IgD-negative memory B cell (primary cell): ENCODE results near the gene PDE7B. TPM values are rescaled to one million over a fixed set of nuclear protein-coding genes. Genes with fewer than 3 reads are reported as not detected.
"Not testable (repeated sequence)": the region's sequence is repeated elsewhere in the genome, so short reads cannot be mapped to it uniquely, and the experiment has no call there.

Experiments used
- H3K27ac Mint-ChIP-seq, 3 donors: one replicate each; pipeline ENCODE4 v1.8.0; 2020 to 2022; ENCODE audit warnings: mild to moderate bottlenecking in 3 of 3, mixed read lengths in 3 of 3, moderate library complexity in 1 of 3
- H3K27me3 Mint-ChIP-seq: one replicate; pipeline ENCODE4 v1.8.0; 2021; ENCODE audit warnings: mixed read lengths
- H3K36me3 Mint-ChIP-seq: one replicate; pipeline ENCODE4 v1.8.0; 2020; ENCODE audit warnings: mild to moderate bottlenecking, mixed read lengths
- H3K4me1 Mint-ChIP-seq, 3 donors: one replicate each; pipeline ENCODE4 v1.8.0; 2020 to 2022; ENCODE audit warnings: mixed read lengths in 3 of 3, mild to moderate bottlenecking in 1 of 3
- H3K4me3 Mint-ChIP-seq, 4 donors: one replicate each; pipeline ENCODE4 v1.8.0; 2020 to 2022; ENCODE audit warnings: mild to moderate bottlenecking in 4 of 4, mixed read lengths in 4 of 4, moderate library complexity in 3 of 4
- H3K9me3 Mint-ChIP-seq, 3 donors: one replicate each; pipeline ENCODE4 v1.8.0; 2020 to 2021; ENCODE audit warnings: mixed read lengths in 3 of 3, mild to moderate bottlenecking in 1 of 3
- polyA plus RNA-seq: library from polyadenylated mRNA; unstranded; fragments of 300-500 nt; fragmentation: Illumina TruSeq; gene quantifications from one replicate; pipeline ENCODE4 v1.2.3, GENCODE V29; 2021

Gene PDE7B
- polyA plus RNA-seq, 1 donor from 2014 or later = 0.49 TPM

- not testable (repeated sequence) for H3K9me3 Mint-ChIP-seq, H3K4me1 Mint-ChIP-seq, H3K4me3 Mint-ChIP-seq, H3K36me3 Mint-ChIP-seq, H3K27me3 Mint-ChIP-seq
- H3K27ac Mint-ChIP-seq = peak overlapping the region in 1 of 3 donors; percentile 54
Measured at GRCh38 chr6:135864929-135865328, 13.4 kb downstream of the PDE7B start.

- Mint-ChIP-seq H3K4me1 (peaks cover 0 to 3% (median 0%) of the 10 kb centered on the region in 3 donors), H3K4me3 (no peak overlapping the region), H3K27ac (no peak overlapping the region), H3K36me3 (peaks cover 4% of the 10 kb centered on the region), H3K9me3 (peaks cover 0 to 4% (median 1%) of the 10 kb centered on the region in 3 donors), H3K27me3 (no peaks in the 10 kb centered on the region)
Measured at GRCh38 chr6:135866445-135867123, 15.1 kb downstream of the PDE7B start.

DNA sequence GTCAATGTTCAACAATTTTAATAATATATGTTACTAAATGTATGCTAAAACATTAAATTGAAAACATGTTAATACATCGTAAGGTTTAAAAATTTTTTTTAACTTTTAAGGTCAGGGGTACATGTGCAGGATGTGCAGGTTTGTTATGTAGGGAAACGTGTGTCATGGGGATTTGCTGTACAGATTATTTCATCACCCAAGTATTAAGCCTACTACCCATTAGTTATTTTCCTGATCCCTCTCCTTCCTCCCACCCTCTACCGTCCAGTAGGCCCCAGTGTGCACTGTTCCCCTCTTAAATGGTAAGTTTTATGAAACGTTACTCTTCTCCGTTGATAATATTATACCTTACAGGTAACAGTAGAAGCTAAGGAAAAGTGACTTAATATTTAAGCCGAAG is 15.8 kb downstream of the PDE7B start:
- peaks cover 0 to 4% (median 1%) of the 10 kb centered on the region in 3 donors for H3K9me3 Mint-ChIP-seq
- peaks cover 4% of the 10 kb centered on the region for H3K36me3 Mint-ChIP-seq
- H3K4me3 Mint-ChIP-seq = no peak overlapping the region
- H3K4me1 Mint-ChIP-seq = no peaks in the 10 kb centered on the region
- H3K27ac Mint-ChIP-seq = no peak overlapping the region
- no peaks in the 10 kb centered on the region for H3K27me3 Mint-ChIP-seq

- Mint-ChIP-seq H3K27me3 (no peaks in the 10 kb centered on the region), H3K4me3 (no peak overlapping the region), H3K9me3 (peaks cover 0 to 4% (median 1%) of the 10 kb centered on the region in 3 donors), H3K27ac (no peak overlapping the region), H3K36me3 (peaks cover 4% of the 10 kb centered on the region), H3K4me1 (no peaks in the 10 kb centered on the region)
Measured at GRCh38 chr6:135869857-135870256, 18.4 kb downstream of the PDE7B start.

DNA sequence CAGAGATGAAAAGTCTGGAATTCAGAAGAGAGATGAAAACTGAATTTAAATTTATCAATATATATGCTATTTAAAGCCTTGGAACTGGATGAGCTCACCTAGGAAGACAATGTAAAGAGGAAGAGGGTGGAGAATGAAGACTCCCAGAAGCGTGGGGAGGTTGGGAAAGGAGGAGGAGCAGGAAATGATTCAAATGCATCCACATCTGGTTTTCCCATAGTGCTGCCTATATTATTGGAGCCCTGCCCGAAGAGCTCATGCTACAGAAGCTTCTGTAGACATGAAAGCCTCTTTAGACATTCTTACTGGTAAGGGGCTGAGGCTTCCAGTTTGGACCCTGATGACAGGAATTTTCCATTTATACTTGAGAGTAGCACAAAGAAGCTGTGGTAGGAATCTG is 19.2 kb downstream of the PDE7B start:
- peaks cover 2% of the 10 kb centered on the region for H3K36me3 Mint-ChIP-seq
- no peaks in the 10 kb centered on the region for H3K27me3 Mint-ChIP-seq
- no peaks in the 10 kb centered on the region for H3K4me1 Mint-ChIP-seq
- H3K4me3 Mint-ChIP-seq = no peak overlapping the region
- no peak overlapping the region for H3K27ac Mint-ChIP-seq
- peaks cover 0 to 1% (median 0%) of the 10 kb centered on the region in 3 donors for H3K9me3 Mint-ChIP-seq

- H3K36me3 Mint-ChIP-seq = peaks cover 2% of the 10 kb centered on the region
- no peaks in the 10 kb centered on the region for H3K27me3 Mint-ChIP-seq
- H3K4me1 Mint-ChIP-seq = no peaks in the 10 kb centered on the region
- peaks cover 0 to 1% (median 0%) of the 10 kb centered on the region in 3 donors for H3K9me3 Mint-ChIP-seq
- H3K4me3 Mint-ChIP-seq = no peak overlapping the region
- H3K27ac Mint-ChIP-seq = no peak overlapping the region
Measured at GRCh38 chr6:135871296-135871695, 19.8 kb downstream of the PDE7B start.

GRCh38 chr6:135871878-135872277 is 20.4 kb downstream of the PDE7B start:
- peaks cover 0 to 1% (median 0%) of the 10 kb centered on the region in 3 donors for H3K9me3 Mint-ChIP-seq
- H3K4me1 Mint-ChIP-seq = no peaks in the 10 kb centered on the region
- no peak overlapping the region for H3K4me3 Mint-ChIP-seq
- H3K27me3 Mint-ChIP-seq = no peaks in the 10 kb centered on the region
- peaks cover 2% of the 10 kb centered on the region for H3K36me3 Mint-ChIP-seq
- no peak overlapping the region for H3K27ac Mint-ChIP-seq

- Mint-ChIP-seq H3K9me3 (no peaks in the 10 kb centered on the region), H3K4me1 (peaks cover 10 to 12% (median 10%) of the 10 kb centered on the region in 3 donors), H3K27me3 (no peaks in the 10 kb centered on the region), H3K27ac (no peak overlapping the region), H3K4me3 (no peak overlapping the region), H3K36me3 (no peaks in the 10 kb centered on the region)
Measured at GRCh38 chr6:135875446-135875845, 23.9 kb downstream of the PDE7B start.

DNA sequence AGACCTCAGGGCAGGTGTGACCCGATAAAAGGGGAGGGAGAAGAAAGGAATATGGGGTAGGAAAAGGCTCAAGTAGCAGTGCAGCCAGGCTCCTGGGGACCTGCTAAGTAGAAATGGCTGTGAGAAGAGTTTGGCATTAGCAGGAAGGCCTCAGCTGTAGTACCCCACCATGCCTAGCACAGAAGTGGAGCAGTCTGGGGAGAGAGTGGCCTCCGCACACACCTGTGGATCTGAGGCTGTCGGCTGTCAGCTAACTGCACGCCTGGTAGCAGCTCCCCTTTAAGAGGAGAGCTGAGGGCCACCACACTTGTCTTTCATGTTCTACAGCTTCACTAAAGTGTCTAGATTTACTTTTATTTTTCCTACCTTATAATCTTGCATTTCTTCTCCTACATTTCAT is 24.6 kb downstream of the PDE7B start:
- Mint-ChIP-seq H3K4me3 (no peak overlapping the region), H3K27me3 (no peaks in the 10 kb centered on the region), H3K9me3 (no peaks in the 10 kb centered on the region), H3K36me3 (no peaks in the 10 kb centered on the region), H3K4me1 (peaks cover 14 to 17% (median 16%) of the 10 kb centered on the region in 3 donors), H3K27ac (no peak overlapping the region)

GRCh38 chr6:135877666-135878065 is 26.2 kb downstream of the PDE7B start:
- H3K9me3 Mint-ChIP-seq = no peaks in the 10 kb centered on the region
- no peaks in the 10 kb centered on the region for H3K27me3 Mint-ChIP-seq
- peaks cover 17 to 26% (median 19%) of the 10 kb centered on the region in 3 donors for H3K4me1 Mint-ChIP-seq
- no peak overlapping the region for H3K4me3 Mint-ChIP-seq
- no peaks in the 10 kb centered on the region for H3K36me3 Mint-ChIP-seq
- no peak overlapping the region for H3K27ac Mint-ChIP-seq

DNA sequence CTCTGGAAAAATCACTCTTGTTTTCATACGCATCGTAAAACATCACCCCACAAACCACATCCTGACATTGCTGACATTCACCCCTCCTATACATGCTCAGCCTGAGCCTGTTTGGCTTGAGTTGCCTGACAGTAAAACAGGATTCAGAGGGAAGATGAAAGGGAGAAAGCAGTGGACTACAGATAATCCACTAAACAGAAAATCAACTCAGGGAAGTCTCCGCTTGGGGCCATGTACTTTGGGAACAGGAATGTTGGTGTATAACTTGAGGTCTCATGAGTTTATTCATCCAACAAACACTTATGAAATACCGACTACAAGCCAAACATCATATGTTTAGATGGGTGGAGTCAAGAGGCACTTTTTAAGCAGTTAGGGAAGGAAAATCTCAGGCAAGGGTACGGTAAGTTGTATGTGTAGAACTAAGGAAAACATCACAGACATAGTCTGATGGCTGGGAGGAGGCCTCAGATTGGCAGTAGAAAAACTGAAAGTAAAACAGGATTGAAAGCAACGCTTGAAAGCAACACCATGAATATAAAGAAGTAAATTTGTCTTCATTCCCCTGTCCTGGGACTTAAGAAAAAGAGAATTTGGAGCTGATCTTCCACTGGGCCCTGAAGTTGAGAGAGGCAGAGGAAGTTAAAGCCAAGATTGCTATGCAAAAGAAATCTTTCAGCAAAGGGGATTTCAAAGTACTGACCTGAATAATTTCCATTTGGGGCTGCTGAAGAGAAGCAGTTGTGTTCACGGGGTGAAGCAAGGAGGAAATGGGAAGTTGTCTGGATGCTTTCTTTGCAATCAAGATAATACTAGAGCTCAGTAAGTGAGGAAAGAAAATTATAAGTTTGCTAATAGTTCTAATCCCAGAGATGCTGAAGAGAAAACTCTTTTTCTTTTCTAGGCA is 28.8 kb downstream of the PDE7B start:
- Mint-ChIP-seq H3K36me3 (no peaks in the 10 kb centered on the region), H3K4me1 (peaks cover 17 to 32% (median 23%) of the 10 kb centered on the region in 3 donors), H3K9me3 (no peaks in the 10 kb centered on the region), H3K27ac (peak overlapping the region; percentile 86 to 97 (median 92)), H3K4me3 (peak overlapping the region; percentile 77 to 88 (median 82)), H3K27me3 (no peaks in the 10 kb centered on the region)

GRCh38 chr6:135883045-135883444 is 31.5 kb downstream of the PDE7B start:
- no peaks in the 10 kb centered on the region for H3K9me3 Mint-ChIP-seq
- no peak overlapping the region for H3K4me3 Mint-ChIP-seq
- peaks cover 4% of the 10 kb centered on the region for H3K36me3 Mint-ChIP-seq
- peaks cover 17 to 48% (median 28%) of the 10 kb centered on the region in 3 donors for H3K4me1 Mint-ChIP-seq
- no peaks in the 10 kb centered on the region for H3K27me3 Mint-ChIP-seq
- H3K27ac Mint-ChIP-seq = peak overlapping the region in 1 of 3 donors; percentile 61

DNA sequence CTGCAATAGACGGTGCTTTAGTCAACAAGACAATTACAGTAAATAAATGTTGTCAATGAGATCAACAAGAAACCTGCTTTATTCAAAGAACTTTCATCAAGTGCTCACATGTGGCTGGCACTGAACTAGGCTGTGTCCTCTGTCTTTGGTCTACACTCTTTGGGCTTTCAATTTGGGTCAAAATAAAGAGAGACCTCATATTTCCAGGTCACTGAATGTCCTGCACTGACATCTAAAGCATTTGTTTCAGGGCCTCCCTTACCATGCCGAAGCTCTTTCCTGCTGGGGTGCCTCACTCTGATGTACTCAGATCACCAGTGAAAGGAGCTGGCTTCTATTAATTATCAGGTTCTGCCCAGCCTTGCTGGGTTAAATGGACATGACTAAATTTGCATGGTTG is 32.0 kb downstream of the PDE7B start:
- no peak overlapping the region for H3K27ac Mint-ChIP-seq
- H3K4me1 Mint-ChIP-seq = peaks cover 17 to 48% (median 28%) of the 10 kb centered on the region in 3 donors

DNA sequence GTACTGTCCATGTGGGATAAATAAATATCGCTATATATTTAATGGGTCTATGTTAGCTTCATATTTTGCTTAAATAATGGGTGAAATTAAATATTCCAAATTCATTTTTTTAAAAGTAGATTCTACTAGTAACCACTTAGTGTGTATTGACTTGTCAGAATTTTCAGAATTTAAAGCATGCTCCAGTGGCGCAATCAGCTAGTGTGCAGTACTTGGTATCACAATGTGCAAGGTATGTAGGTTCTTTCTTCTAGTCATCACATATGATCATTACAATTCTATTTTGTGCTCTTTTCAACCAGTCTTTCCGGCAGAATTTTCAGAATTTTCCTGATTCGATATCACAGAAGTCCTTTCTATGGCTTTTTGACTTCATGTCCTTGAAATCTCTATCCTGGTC is 32.6 kb downstream of the PDE7B start:
- Mint-ChIP-seq H3K36me3 (peaks cover 4% of the 10 kb centered on the region), H3K9me3 (no peaks in the 10 kb centered on the region), H3K27ac (no peak overlapping the region), H3K4me3 (no peak overlapping the region), H3K27me3 (no peaks in the 10 kb centered on the region), H3K4me1 (peaks cover 17 to 48% (median 28%) of the 10 kb centered on the region in 3 donors)

More for the DNA sequence above, 32.0 kb downstream of the PDE7B start:
- Mint-ChIP-seq H3K4me3 (no peak overlapping the region), H3K36me3 (peaks cover 4% of the 10 kb centered on the region), H3K9me3 (no peaks in the 10 kb centered on the region), H3K27me3 (no peaks in the 10 kb centered on the region)

DNA sequence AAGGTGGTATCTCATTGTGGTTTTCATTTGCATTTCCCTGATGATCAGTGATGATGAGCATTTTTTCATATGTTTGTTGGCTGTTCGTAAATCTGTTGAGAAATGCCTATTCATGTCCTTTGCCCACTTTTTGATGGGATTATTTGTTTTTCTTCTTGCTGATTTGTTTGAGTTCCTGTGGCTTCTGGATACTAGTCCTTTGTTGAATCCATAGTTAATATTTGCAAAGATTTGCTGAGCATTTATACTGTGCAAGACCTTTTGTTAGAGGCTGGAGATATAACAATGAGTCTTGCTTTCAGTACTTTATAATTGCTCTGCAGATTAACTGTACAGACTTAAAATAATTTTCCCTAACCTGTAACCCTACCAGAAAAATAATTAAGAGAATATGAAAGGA is 35.6 kb downstream of the PDE7B start:
- peaks cover 4% of the 10 kb centered on the region for H3K36me3 Mint-ChIP-seq
- H3K4me1 Mint-ChIP-seq = peaks cover 3 to 28% (median 12%) of the 10 kb centered on the region in 3 donors
- H3K27me3 Mint-ChIP-seq = no peaks in the 10 kb centered on the region
- no peak overlapping the region for H3K4me3 Mint-ChIP-seq
- no peak overlapping the region for H3K27ac Mint-ChIP-seq
- no peaks in the 10 kb centered on the region for H3K9me3 Mint-ChIP-seq
